ENCODE data around the gene ARL15. TPM values are rescaled to one million over a fixed set of nuclear protein-coding genes. Genes with fewer than 3 reads are reported as not detected.

Gene ARL15
- total and polyA plus RNA-seq, 9 of the 15 experiments (the other 6 are each of a cell fraction or from before 2014, with no cell fraction given) = 18.5 to 80.4 (median 57.0) TPM

DNA sequence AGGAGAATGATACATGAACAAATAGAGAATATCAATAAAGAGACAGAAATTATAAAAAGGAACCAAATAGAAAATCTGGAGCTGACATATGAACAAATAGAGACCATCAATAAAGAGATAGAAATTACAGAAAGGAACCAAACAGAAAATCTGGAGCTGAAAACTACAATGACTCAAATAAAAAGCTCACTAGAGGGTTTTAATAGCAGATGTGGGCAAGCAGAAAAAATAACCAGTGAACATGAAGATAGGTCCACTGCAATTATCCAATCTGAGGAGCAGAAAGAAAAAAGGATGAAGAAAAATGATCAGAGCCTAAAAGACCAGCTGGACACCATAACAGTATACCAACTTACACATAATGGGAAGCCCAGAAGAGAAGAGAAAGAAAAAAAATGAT lies 353.7 kb downstream of the ARL15 start (continued):
- TF ChIP-seq ZBTB40 (IDR thresholded peaks at IDR 0.05) = no peak
- TF ChIP-seq ZBTB40 (CRISPR knock-in tag; IDR thresholded peaks at IDR 0.05) = no peak
- TF ChIP-seq, protein P1, sequence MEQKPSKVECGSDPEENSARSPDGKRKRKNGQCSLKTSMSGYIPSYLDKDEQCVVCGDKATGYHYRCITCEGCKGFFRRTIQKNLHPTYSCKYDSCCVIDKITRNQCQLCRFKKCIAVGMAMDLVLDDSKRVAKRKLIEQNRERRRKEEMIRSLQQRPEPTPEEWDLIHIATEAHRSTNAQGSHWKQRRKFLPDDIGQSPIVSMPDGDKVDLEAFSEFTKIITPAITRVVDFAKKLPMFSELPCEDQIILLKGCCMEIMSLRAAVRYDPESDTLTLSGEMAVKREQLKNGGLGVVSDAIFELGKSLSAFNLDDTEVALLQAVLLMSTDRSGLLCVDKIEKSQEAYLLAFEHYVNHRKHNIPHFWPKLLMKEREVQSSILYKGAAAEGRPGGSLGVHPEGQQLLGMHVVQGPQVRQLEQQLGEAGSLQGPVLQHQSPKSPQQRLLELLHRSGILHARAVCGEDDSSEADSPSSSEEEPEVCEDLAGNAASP (IDR thresholded peaks at IDR 0.05) = no peak
- TF ChIP-seq CHAMP1 (IDR thresholded peaks at IDR 0.05) = 0 out of 2 replicates have a peak, but pooled peaks have one; percentile 14
- no peak for TF ChIP-seq HOMEZ (CRISPR knock-in tag; IDR thresholded peaks at IDR 0.05)
- TF ChIP-seq STAT5A (IDR thresholded peaks at IDR 0.05; ENCODE audit: borderline replicate concordance, low read length) = no peak
- no peak for TF ChIP-seq KDM1A (IDR thresholded peaks at IDR 0.05)
- TF ChIP-seq DPF2 (IDR thresholded peaks at IDR 0.05) = no peak
- TF ChIP-seq TFAP4 (CRISPR knock-in tag; IDR thresholded peaks at IDR 0.05; ENCODE audit: borderline replicate concordance) = no peak
- TF ChIP-seq KDM2B (CRISPR knock-in tag; IDR thresholded peaks at IDR 0.05) = no peak
- no peak for TF ChIP-seq OTX1 (CRISPR knock-in tag; IDR thresholded peaks at IDR 0.05)

All from K562 (cell line).